22Rv1 (cell line): ENCODE results near the gene CLDND2.
"Not testable (repeated sequence)": the region's sequence is repeated elsewhere in the genome, so short reads cannot be mapped to it uniquely, and the experiment has no call there.

Experiments
- H3K27ac ChIP-seq: fragments of 450-650 bp; 2 replicates; pipeline ENCODE4 v1.5.1; 2017
- CTCF ChIP-seq: fragments of 450-650 bp; IDR thresholded peaks from 2 replicates; pipeline ENCODE4 v1.5.1; 2017; ENCODE audit warnings: mild to moderate bottlenecking
- ZFX ChIP-seq: fragments of 450-650 bp; IDR thresholded peaks from 2 replicates; pipeline ENCODE4 v1.6.1; 2017; ENCODE audit warnings: antibody characterized with exemption, borderline replicate concordance

The CLDND2 gene

GRCh38 chr19:51402117-51402516, 33.3 kb upstream of the CLDND2 start:
- no peak overlapping the region for H3K27ac ChIP-seq
- TF ChIP-seq CTCF (no peak), ZFX (no peak)

- H3K27ac ChIP-seq, result not testable (repeated sequence)
Observed at GRCh38 chr19:51399936-51400335, 31.1 kb upstream of the CLDND2 start.

- no peak for TF ChIP-seq CTCF
- TF ChIP-seq ZFX, result no peak
- H3K27ac ChIP-seq, result no peak overlapping the region
Observed at GRCh38 chr19:51399231-51399630, 30.4 kb upstream of the CLDND2 start.

- TF ChIP-seq CTCF (peak; percentile 74), ZFX (no peak)
- no peak overlapping the region for H3K27ac ChIP-seq
Observed at GRCh38 chr19:51398096-51398704, 29.4 kb upstream of the CLDND2 start.

GRCh38 chr19:51397453-51397852, 28.6 kb upstream of the CLDND2 start:
- H3K27ac ChIP-seq, result not testable (repeated sequence)

GRCh38 chr19:51396175-51396574, 27.4 kb upstream of the CLDND2 start:
- H3K27ac ChIP-seq, result no peak overlapping the region; the same call in 1 of the 2 replicates
- TF ChIP-seq ZFX (no peak), CTCF (no peak)

GRCh38 chr19:51394050-51394836, 25.4 kb upstream of the CLDND2 start:
- peak overlapping the region; percentile 83 for H3K27ac ChIP-seq
- TF ChIP-seq ZFX (no peak), CTCF (no peak)

GRCh38 chr19:51392701-51393100, 23.9 kb upstream of the CLDND2 start:
- no peak overlapping the region for H3K27ac ChIP-seq
- TF ChIP-seq ZFX (no peak), CTCF (no peak)
